Panc1 (cell line): ENCODE results near the gene TMA7B. TPM values are rescaled to one million over a fixed set of nuclear protein-coding genes. Genes with fewer than 3 reads are reported as not detected.

Source experiments
- ATAC-seq: fragments of 200-7000 bp; cut with Tn5 transposase; 2 replicates; pipeline ENCODE4 v1.9.1; 2020; ENCODE audit warnings: mild to moderate bottlenecking, moderate library complexity
- BruUV-seq: library from RNA; stranded (reverse); fragments of 400-500 nt; replicated peaks from 2 replicates; lab custom pipeline; 2021; lab: Mats Ljungman, UMichigan
- CTCF ChIA-PET: fragments of 300-600 bp; sonication (Branson Sonifier 250); formaldehyde crosslinking; loops from one replicate; lab custom pipeline; 2022; ENCODE audit warnings: antibody characterized with exemption; lab: Charles Lee
- POLR2A ChIA-PET: fragments of 300-600 bp; sonication (Branson Sonifier 250); formaldehyde crosslinking; loops from one replicate; lab custom pipeline; 2022; ENCODE audit warnings: antibody characterized with exemption; lab: Charles Lee
- DNase-seq: peaks from one replicate; pipeline ENCODE4 v3.0.0-alpha.2; 2010; ENCODE audit warnings: low read depth, low spot score
- H3K27ac ChIP-seq: 2 replicates; pipeline ENCODE4 v1.5.1; 2011; ENCODE audit warnings: mild to moderate bottlenecking, low read length, inconsistent platforms
- H3K27me3 ChIP-seq: fragments of 200-500 bp; sonication (Bioruptor generic); 2 replicates; pipeline ENCODE4 v1.6.0; 2014; ENCODE audit warnings: low read length, inconsistent platforms; ENCODE audit not compliant: control insufficient read depth, insufficient read depth
- H3K36me3 ChIP-seq: fragments of 200-500 bp; sonication (Bioruptor generic); 2 replicates; pipeline ENCODE4 v1.5.1; 2014; ENCODE audit warnings: inconsistent platforms, mild to moderate bottlenecking, low read length, moderate library complexity; ENCODE audit not compliant: control insufficient read depth, insufficient read depth
- H3K4me1 ChIP-seq: 2 replicates; pipeline ENCODE4 v1.5.1; 2011; ENCODE audit warnings: inconsistent platforms, mild to moderate bottlenecking, low read length, moderate library complexity; ENCODE audit not compliant: control insufficient read depth, insufficient read depth
- H3K4me3 ChIP-seq, 2 experiments: 2 replicates each; pipeline ENCODE4 v1.5.1; 2011 to 2012; ENCODE audit warnings: low read depth in 2 of 2, low read length in 2 of 2, mild to moderate bottlenecking in 2 of 2, inconsistent platforms in 1 of 2, moderate library complexity in 1 of 2
- H3K9me3 ChIP-seq: fragments of 200-500 bp; sonication (Bioruptor generic); 2 replicates; pipeline ENCODE4 v1.5.1; 2014; ENCODE audit warnings: low read depth, mild to moderate bottlenecking, inconsistent platforms, low read length, moderate library complexity; ENCODE audit not compliant: control insufficient read depth, insufficient read depth
- CTCF ChIP-seq: fragments of 450-650 bp; IDR thresholded peaks from 2 replicates; pipeline ENCODE4 v1.5.1; 2017; ENCODE audit warnings: mild to moderate bottlenecking
- POLR2AphosphoS5 ChIP-seq: IDR thresholded peaks from 2 replicates; pipeline ENCODE4 v1.6.1; 2012; ENCODE audit warnings: mild to moderate bottlenecking, low read depth, low read length, moderate library complexity
- REST ChIP-seq, 2 experiments: IDR thresholded peaks; 2 replicates each; pipeline ENCODE4 v1.6.1; 2011 to 2012; ENCODE audit warnings: low read depth in 2 of 2, control low read depth in 1 of 2, low read length in 1 of 2, mild to moderate bottlenecking in 1 of 2, moderate library complexity in 1 of 2; ENCODE audit not compliant: insufficient read depth in 1 of 2
- SIN3A ChIP-seq: IDR thresholded peaks from 2 replicates; pipeline ENCODE4 v1.6.1; 2012; ENCODE audit warnings: low read depth, mild to moderate bottlenecking, low read length, moderate library complexity, borderline replicate concordance; ENCODE audit not compliant: insufficient read depth
- TCF7L2 ChIP-seq: IDR thresholded peaks from 2 replicates; pipeline ENCODE4 v1.6.1; 2011; ENCODE audit warnings: mild to moderate bottlenecking, low read depth, low read length, inconsistent platforms
- in situ Hi-C: cut with HindIII; loops from 2 replicates; pipeline ENCODE4 v1.10.0; 2016; ENCODE audit warnings: low sequenced_read_pairs, low pct_unique_long_range_greater_than_20kb
- intact Hi-C: fragments of 100-400 bp; cut with micrococcal nuclease; formaldehyde crosslinking; loops from one replicate; pipeline ENCODE4 v1.10.0; 2022; ENCODE audit not compliant: unreplicated experiment
- total RNA-seq: library from RNA; stranded (reverse); gene quantifications from one replicate; pipeline ENCODE4 v1.2.1, GENCODE V29; 2021; ENCODE audit not compliant: unreplicated experiment

Gene TMA7B
- total RNA-seq, 1 experiment from 2014 or later = not detected

GRCh38 chr22:39923696-39924095 lies 36.5 kb upstream of the TMA7B start:
- ATAC-seq (no peak), DNase-seq (no peak)
- no peaks in the 10 kb centered on the region for H3K36me3 ChIP-seq
- H3K9me3 ChIP-seq = no peaks in the 10 kb centered on the region
- H3K27ac ChIP-seq = no peak overlapping the region
- CTCF ChIA-PET = no interaction called here
- no peak overlapping the region for H3K4me3 ChIP-seq
- no peaks in the 10 kb centered on the region for H3K4me1 ChIP-seq
- in situ Hi-C loops (no loop called here), intact Hi-C loops (no loop called here)
- POLR2A ChIA-PET = no interaction called here
- BruUV-seq = no TSS peak
- H3K27me3 ChIP-seq = peaks cover 2% of the 10 kb centered on the region
- no peak for TF ChIP-seq SIN3A

- intact Hi-C loops = no loop called here
- Histone ChIP-seq H3K9me3 (no peaks in the 10 kb centered on the region), H3K27me3 (peaks cover 2% of the 10 kb centered on the region), H3K4me1 (no peaks in the 10 kb centered on the region), H3K4me3 (no peak overlapping the region), H3K36me3 (no peaks in the 10 kb centered on the region), H3K27ac (no peak overlapping the region)
- BruUV-seq = no TSS peak
- in situ Hi-C loops = no loop called here
- CTCF ChIA-PET = no interaction called here
- ATAC-seq (no peak), DNase-seq (no peak)
- POLR2A ChIA-PET = no interaction called here
- TF ChIP-seq CTCF (no peak), REST (IDR thresholded peaks at IDR 0.05; ENCODE audit: insufficient read depth in 1 of 2, low read depth in 2 of 2, low read length in 1 of 2) (no peak), TCF7L2 (no peak), POLR2AphosphoS5 (no peak), SIN3A (no peak)
These were observed 35.9 kb upstream of the TMA7B start for GRCh38 chr22:39924286-39924685.

GRCh38 chr22:39925273-39925672 lies 34.9 kb upstream of the TMA7B start:
- no peak overlapping the region for H3K27ac ChIP-seq
- in situ Hi-C loops = no loop called here
- ChIA-PET POLR2A (interaction anchor here (0.6 kb wide), 1 partner anchor 10 kb away, joined by 9 read pairs; no protein-coding TSS in a partner anchor), CTCF (interaction anchor here (0.6 kb wide), 1 partner anchor 107 kb away, joined by 6 read pairs; no protein-coding TSS in a partner anchor)
- H3K27me3 ChIP-seq = peaks cover 3% of the 10 kb centered on the region
- H3K4me3 ChIP-seq = no peak overlapping the region
- H3K4me1 ChIP-seq = no peaks in the 10 kb centered on the region
- DNase-seq (no peak), ATAC-seq (no peak)
- no peaks in the 10 kb centered on the region for H3K9me3 ChIP-seq
- H3K36me3 ChIP-seq = no peaks in the 10 kb centered on the region
- intact Hi-C loops = no loop called here
- TF ChIP-seq POLR2AphosphoS5 (no peak), CTCF (no peak), REST (IDR thresholded peaks at IDR 0.05; ENCODE audit: insufficient read depth in 1 of 2, low read depth in 2 of 2, low read length in 1 of 2) (no peak)
- BruUV-seq = no TSS peak
